ENCODE measurements around the gene VPS37C.
A peak's percentile ranks its signal among the peaks of the same experiment; 100 is the strongest.

VPS37C gene

DNA sequence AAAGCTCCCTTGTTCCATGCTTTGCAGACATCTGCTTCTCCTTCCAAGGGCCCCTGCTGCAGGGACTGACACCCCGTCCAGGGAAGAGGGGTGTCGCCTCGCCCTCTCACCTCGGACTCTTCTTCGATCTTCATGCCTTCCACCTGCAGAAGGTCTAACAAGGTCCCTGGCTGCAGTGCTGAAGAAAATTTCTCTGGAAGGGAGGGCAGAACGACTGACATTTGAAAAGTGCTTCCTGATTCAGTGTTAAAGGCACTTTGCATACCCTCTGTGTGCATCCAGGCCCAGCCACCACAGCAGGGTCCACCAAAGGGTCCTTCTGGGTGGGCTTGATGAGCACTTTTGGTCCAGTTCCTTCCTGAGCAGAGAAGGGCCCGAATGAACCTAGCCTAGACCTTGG, 28.1 kb downstream of the VPS37C start:
- no peak for DNase-seq (ENCODE audit: low spot score)

GRCh38 chr11:61132646-61133045, 28.6 kb downstream of the VPS37C start:
- DNase-seq (ENCODE audit: low spot score): no peak

GRCh38 chr11:61131998-61132555, 29.1 kb downstream of the VPS37C start:
- DNase-seq (ENCODE audit: low spot score): no peak

DNA sequence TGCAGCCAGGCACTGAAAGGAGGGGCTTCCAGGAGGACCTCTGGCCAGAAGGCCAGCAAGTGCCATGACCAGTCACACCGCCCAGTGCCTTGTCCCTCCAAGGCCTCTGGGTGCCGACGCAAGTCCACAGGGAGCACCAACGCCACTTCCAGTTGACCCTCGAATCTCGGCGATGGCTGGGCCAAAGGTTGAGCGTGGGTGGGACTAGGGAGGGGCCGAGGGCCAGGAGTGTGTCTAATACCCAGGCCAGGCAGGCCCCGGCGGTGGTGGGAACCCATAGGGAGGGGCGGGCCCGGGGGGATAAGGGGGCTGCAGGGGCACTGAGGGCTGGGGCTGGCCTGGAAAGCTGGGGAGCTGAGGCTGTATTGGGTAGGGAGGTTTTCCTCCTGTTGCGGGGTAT, 29.6 kb downstream of the VPS37C start:
- DNase-seq (ENCODE audit: low spot score): no peak

GRCh38 chr11:61131186-61131585, 30.0 kb downstream of the VPS37C start:
- no peak for DNase-seq (ENCODE audit: low spot score)

DNA sequence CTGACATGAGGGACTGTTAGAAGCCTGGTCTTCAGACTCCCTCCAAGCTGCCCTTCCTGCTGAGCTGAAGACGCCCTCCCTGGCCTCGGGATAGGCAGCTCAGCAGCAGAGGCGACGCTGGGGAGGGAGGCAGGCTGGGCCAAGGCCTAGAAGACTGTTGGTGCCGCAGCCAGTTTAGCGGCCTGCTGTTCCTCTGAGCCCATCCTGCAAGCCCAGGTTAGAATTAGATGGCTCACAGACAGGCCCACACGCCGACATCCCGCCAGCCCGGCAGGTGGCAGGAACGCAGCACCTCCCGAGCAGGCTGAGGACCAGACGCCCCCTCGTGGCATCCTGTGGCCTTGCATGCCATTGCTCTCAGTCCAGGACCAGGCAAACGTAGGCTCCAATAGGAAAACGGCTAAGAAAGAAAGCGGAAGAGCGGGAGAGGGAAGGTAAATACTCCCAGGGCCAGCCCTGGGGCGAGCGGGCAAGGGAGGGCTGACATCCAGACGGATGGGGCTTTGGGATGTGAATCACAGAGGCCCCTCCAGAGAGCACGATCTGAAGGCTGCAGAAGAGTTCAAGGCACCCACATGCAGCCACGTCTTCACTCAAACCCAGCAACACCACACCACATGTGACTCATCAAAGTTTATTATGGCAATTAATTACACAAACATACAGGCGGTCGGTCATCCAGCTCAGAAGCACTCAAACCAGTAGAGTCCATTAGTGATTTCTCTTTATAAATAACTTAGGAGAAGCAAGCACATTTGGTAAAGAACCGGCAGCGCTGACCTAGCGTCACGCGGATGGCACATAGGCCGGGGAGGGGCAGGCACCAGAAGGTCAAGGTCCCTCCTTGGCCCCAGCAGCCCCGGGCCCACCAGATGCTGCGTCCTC, 31.3 kb downstream of the VPS37C start:
- peak; percentile 94 for DNase-seq (ENCODE audit: low spot score)

- no peak for DNase-seq (ENCODE audit: low spot score)
Observed at GRCh38 chr11:61128947-61129638, 32.1 kb downstream of the VPS37C start.

GRCh38 chr11:61127991-61128390, 33.2 kb downstream of the VPS37C start:
- no peak for DNase-seq (ENCODE audit: low spot score)

DNA sequence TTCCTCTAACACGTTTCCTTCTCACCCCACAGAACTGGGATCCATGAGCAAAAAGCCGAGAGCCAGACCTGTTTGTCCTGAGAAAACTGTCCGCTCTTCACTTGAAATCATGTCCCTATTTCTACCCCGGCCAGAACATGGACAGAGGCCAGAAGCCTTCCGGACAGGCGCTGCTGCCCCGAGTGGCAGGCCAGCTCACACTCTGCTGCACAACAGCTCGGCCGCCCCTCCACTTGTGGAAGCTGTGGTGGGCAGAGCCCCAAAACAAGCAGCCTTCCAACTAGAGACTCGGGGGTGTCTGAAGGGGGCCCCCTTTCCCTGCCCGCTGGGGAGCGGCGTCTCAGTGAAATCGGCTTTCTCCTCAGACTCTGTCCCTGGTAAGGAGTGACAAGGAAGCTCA, 35.0 kb downstream of the VPS37C start:
- DNase-seq (ENCODE audit: low spot score): peak; percentile 35

DNA sequence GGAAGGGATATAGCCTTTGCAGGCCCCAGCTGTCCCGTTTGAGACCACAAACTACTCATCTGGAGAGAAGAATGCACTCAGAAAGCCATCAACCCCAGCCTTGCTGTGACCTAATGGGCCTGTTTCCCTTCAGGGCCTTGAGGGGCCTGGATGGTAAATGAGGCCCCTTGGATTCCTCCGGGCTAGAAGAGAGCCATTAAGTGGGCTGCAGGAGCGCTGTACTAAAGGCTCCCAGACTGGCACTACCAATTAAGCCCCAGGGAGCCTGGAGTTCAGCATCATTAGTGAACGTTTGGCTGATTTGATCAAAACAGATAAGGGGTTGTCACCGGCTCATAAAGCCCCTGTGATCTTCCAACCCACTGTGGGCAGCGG, 35.9 kb downstream of the VPS37C start:
- no peak for DNase-seq (ENCODE audit: low spot score)

DNA sequence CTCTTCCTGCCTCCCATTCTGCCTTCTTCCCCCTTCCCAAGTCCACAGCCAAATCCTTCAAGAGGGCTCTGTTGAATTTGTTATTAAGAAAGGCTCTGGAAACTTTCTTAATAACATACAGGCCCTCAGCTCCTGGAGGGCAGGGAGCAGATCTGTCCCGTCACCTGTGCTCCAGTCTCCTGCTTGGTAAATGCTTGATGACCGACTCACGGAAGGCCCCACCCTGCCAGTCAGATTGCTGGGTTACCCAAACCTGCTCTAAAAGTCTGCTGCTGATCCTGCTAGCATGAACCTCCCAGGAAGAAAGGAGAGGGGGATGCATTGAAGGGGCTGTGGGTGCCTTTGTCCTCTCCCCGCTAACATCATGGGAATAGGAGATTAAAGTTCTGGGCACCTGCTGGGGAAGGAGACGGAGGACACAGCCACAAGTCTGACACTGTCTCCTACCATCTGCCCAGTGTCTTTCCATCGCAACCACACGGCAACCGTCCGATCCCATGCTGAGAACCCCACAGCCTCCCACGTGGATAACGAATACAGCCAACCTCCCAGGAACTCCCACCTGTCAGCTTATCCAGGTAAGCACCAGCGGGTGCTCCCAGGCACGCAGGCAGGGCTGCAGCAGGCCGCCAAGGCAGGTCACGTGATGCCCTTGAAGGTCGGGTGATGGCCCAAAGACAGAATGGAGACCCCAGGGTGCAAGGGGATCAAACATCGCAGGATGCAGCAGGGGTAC, 36.5 kb downstream of the VPS37C start:
- peak; percentile 58 for DNase-seq (ENCODE audit: low spot score)

- no peak for DNase-seq (ENCODE audit: low spot score)
Observed at GRCh38 chr11:61123775-61124571, 37.3 kb downstream of the VPS37C start.

GRCh38 chr11:61122761-61123160, 38.5 kb downstream of the VPS37C start:
- DNase-seq (ENCODE audit: low spot score): no peak

- no peak for DNase-seq (ENCODE audit: low spot score)
Observed at GRCh38 chr11:61121917-61122316, 39.3 kb downstream of the VPS37C start.

DNA sequence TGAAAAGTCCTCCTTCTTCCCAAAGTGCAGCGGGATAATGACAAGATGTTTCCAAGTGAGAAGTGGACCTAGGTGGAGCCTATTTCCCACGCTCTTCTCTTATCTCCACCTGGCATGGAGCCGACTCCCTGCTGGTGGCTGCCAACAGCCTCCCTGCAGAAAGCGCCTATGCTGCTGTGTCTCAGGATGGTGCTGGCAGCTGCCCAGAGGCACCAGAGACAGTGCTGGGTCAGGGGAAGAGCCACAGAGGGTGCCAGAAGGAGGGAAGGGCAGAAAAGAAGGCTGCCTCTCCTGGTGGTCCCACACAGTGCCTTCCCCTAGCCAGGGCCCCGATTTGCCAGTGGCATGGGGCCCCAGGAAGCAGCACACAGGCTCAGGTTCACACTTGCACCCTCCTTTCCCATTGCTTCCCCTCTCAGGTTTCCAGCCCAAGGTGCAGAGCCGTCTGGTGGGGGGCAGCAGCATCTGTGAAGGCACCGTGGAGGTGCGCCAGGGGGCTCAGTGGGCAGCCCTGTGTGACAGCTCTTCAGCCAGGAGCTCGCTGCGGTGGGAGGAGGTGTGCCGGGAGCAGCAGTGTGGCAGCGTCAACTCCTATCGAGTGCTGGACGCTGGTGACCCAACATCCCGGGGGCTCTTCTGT, 39.9 kb downstream of the VPS37C start:
- DNase-seq (ENCODE audit: low spot score): no peak

- DNase-seq (ENCODE audit: low spot score): no peak
Observed at GRCh38 chr11:61120706-61121191, 40.5 kb downstream of the VPS37C start.

- DNase-seq (ENCODE audit: low spot score): no peak
Observed at GRCh38 chr11:61120099-61120705, 41.0 kb downstream of the VPS37C start.

GRCh38 chr11:61119571-61119970, 41.7 kb downstream of the VPS37C start:
- DNase-seq (ENCODE audit: low spot score): no peak

DNA sequence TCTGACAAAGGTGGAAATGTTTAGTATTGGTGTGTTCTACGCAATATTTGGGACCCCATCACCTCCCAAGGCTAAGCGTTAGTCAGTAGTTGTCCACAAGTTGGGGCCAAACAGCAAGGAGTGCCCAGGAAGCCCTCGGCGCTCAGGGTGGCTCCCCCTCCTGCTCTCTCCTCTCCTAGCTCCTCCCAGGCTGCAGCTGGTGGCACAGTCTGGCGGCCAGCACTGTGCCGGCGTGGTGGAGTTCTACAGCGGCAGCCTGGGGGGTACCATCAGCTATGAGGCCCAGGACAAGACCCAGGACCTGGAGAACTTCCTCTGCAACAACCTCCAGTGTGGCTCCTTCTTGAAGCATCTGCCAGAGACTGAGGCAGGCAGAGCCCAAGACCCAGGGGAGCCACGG, 42.2 kb downstream of the VPS37C start:
- no peak for DNase-seq (ENCODE audit: low spot score)

DNA sequence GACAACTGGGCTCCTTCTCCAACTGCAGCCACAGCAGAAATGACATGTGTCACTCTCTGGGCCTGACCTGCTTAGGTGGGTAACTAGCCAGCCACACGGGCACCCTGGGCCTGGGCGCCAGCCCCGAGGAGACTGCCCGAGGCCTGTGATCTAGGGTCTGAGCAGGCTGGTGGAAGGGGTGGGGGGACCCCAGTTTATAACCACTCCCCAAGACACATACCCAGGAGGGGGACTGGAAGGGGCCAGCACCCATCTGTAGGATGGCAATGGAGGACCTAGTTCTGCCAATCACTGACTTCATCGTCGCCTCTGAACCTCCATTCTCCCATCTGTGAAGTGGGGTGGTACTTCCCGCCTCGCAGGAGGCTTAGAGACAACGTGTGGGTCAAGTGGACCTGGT, 42.8 kb downstream of the VPS37C start:
- DNase-seq (ENCODE audit: low spot score): no peak

DNA sequence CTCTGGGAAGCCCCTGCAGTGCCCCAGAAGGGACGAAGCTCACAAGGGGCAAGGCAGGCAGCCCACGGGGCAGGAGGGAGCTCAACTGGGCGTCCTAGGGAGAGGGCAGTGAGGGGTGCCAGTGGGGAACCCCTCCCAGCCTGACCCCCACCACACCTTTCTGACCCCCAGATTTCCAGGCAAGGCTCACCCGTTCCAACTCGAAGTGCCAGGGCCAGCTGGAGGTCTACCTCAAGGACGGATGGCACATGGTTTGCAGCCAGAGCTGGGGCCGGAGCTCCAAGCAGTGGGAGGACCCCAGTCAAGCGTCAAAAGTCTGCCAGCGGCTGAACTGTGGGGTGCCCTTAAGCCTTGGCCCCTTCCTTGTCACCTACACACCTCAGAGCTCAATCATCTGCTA, 43.2 kb downstream of the VPS37C start:
- no peak for DNase-seq (ENCODE audit: low spot score)
